GM12878 (cell line): ENCODE measurements around the gene SLC6A2.

Source experiments
- BCL3 ChIP-seq: IDR thresholded peaks from 2 replicates; pipeline ENCODE4 v1.6.1; 2011; ENCODE audit warnings: borderline replicate concordance, low read depth, mild to moderate bottlenecking, moderate library complexity, low read length; ENCODE audit not compliant: insufficient read depth, poor library complexity, severe bottlenecking
- CTCF ChIP-seq, 3 experiments: IDR thresholded peaks in 2 of 3; conservative IDR thresholded peaks in 1 of 3; 2 replicates each; pipeline ENCODE4 v1.5.1; 2011; ENCODE audit warnings: low read depth in 3 of 3, low read length in 3 of 3, mild to moderate bottlenecking in 3 of 3, control low read depth in 2 of 3, moderate library complexity in 2 of 3, inconsistent platforms in 1 of 3, mixed read lengths in 1 of 3; ENCODE audit not compliant: control insufficient read depth in 2 of 3, insufficient read depth in 1 of 3; ENCODE audit errors: extremely low read depth in 1 of 3
- E2F4 ChIP-seq: IDR thresholded peaks from 2 replicates; pipeline ENCODE4 v1.6.1; 2012; ENCODE audit warnings: low read depth, low read length, improper control_type of control experiment
- HDAC6 ChIP-seq: fragments of 200-600 bp; sonication (generic); IDR thresholded peaks from one replicate; pipeline ENCODE4 v1.8.0; 2017; ENCODE audit warnings: antibody characterized with exemption; ENCODE audit not compliant: unreplicated experiment

GRCh38 chr16:55638256-55638655, 17.5 kb upstream of the SLC6A2 start:
- TF ChIP-seq CTCF (IDR thresholded peaks at IDR 0.05 in 2 of 3, conservative IDR thresholded peaks at IDR 0.05 in 1 of 3; ENCODE audit: control insufficient read depth in 2 of 3, extremely low read depth in 1 of 3, insufficient read depth in 1 of 3, low read depth in 3 of 3, low read length in 3 of 3) (no peak), E2F4 (no peak), BCL3 (no peak), HDAC6 (no peak)
